H1 (cell line): ENCODE data around the gene RNF44. TPM values are rescaled to one million over a fixed set of nuclear protein-coding genes. Genes with fewer than 3 reads are reported as not detected.
A peak's percentile ranks its signal among the peaks of the same experiment; 100 is the strongest.

Source experiments
- CTCF ChIA-PET: fragments of 300-600 bp; sonication (Branson Sonifier 250); formaldehyde crosslinking; loops from one replicate; lab custom pipeline; 2021; ENCODE audit not compliant: partially characterized antibody; lab: Charles Lee
- POLR2A ChIA-PET: fragments of 300-600 bp; sonication (Branson Sonifier 250); formaldehyde crosslinking; loops from one replicate; lab custom pipeline; 2021; ENCODE audit warnings: inconsistent platforms; ENCODE audit not compliant: partially characterized antibody; lab: Charles Lee
- DNase-seq, 2 experiments: peaks; one replicate each; pipeline versions ENCODE4 v3.0.0 to v3.0.0-alpha.2; 2010 to 2022; ENCODE audit warnings: low spot score in 2 of 2, low read depth in 1 of 2, mixed read lengths in 1 of 2
- FAIRE-seq: peaks from 2 replicates; lab custom pipeline; 2011; peaks lifted over from hg19 to GRCh38; lab: Jason Lieb, UNC
- H2AFZ ChIP-seq: 2 replicates; pipeline ENCODE4 v1.8.1; 2012; ENCODE audit warnings: low read length, inconsistent platforms
- H2AK5ac ChIP-seq: 2 replicates; pipeline ENCODE4 v1.6.1; 2013; ENCODE audit warnings: low read depth, low read length
- H2BK120ac ChIP-seq: replicated peaks from 2 replicates; pipeline ENCODE3; 2013; ENCODE audit warnings: low read depth, low read length, inconsistent platforms
- H2BK12ac ChIP-seq: 2 replicates; pipeline ENCODE4 v1.6.1; 2013; ENCODE audit warnings: low read depth, low read length
- H2BK15ac ChIP-seq: 2 replicates; pipeline ENCODE4 v1.6.1; 2013; ENCODE audit warnings: low read length
- H2BK20ac ChIP-seq: 2 replicates; pipeline ENCODE4 v1.6.1; 2013; ENCODE audit warnings: low read length
- H2BK5ac ChIP-seq: 2 replicates; pipeline ENCODE4 v1.6.1; 2013; ENCODE audit warnings: low read depth, low read length
- H3K14ac ChIP-seq: 2 replicates; pipeline ENCODE4 v1.6.1; 2013; ENCODE audit warnings: inconsistent platforms; ENCODE audit not compliant: insufficient read length
- H3K18ac ChIP-seq: 2 replicates; pipeline ENCODE4 v1.6.1; 2013; ENCODE audit warnings: low read length; ENCODE audit errors: extremely low read depth
- H3K23ac ChIP-seq: 2 replicates; pipeline ENCODE4 v1.6.1; 2013; ENCODE audit warnings: inconsistent platforms; ENCODE audit not compliant: insufficient read length
- H3K23me2 ChIP-seq: 2 replicates; pipeline ENCODE4 v1.6.1; 2013; ENCODE audit warnings: low read depth, low read length
- H3K27ac ChIP-seq: 2 replicates; pipeline ENCODE4 v1.6.1; 2011; ENCODE audit warnings: low read depth, low read length, inconsistent platforms
- H3K27me3 ChIP-seq, 4 experiments: replicated peaks in 1 of 4; 1 replicate in 1 of 4; 2 replicates in 3 of 4; pipeline versions ENCODE4 v1.6.1 to v1.8.1; 2011 to 2013; ENCODE audit warnings: low read length in 3 of 4, mild to moderate bottlenecking in 3 of 4, inconsistent platforms in 2 of 4, mixed read lengths in 2 of 4, moderate library complexity in 1 of 4; ENCODE audit not compliant: control insufficient read depth in 3 of 4, insufficient read depth in 3 of 4; ENCODE audit errors: extremely low read depth in 1 of 4
- H3K36me3 ChIP-seq, 4 experiments: 2 replicates each; pipeline versions ENCODE4 v1.6.1 to v1.8.1; 2011 to 2013; ENCODE audit warnings: mild to moderate bottlenecking in 4 of 4, low read length in 3 of 4, moderate library complexity in 2 of 4, control low read depth in 1 of 4, inconsistent platforms in 1 of 4; ENCODE audit not compliant: insufficient read depth in 4 of 4, control insufficient read depth in 2 of 4
- H3K4ac ChIP-seq: replicated peaks from 2 replicates; pipeline ENCODE3; 2013; ENCODE audit warnings: low read length, low read depth, mixed read lengths, inconsistent platforms; ENCODE audit not compliant: insufficient read length
- H3K4me1 ChIP-seq, 4 experiments: replicated peaks in 1 of 4; 1 replicate in 1 of 4; 2 replicates in 3 of 4; pipeline versions ENCODE4 v1.6.1 to v1.8.1; 2011 to 2013; ENCODE audit warnings: low read length in 3 of 4, inconsistent platforms in 2 of 4, mixed read lengths in 1 of 4; ENCODE audit not compliant: insufficient read depth in 4 of 4, control insufficient read depth in 3 of 4
- H3K4me2 ChIP-seq, 2 experiments: 2 replicates each; pipeline versions ENCODE4 v1.6.1 to v1.8.1; 2011 to 2013; ENCODE audit warnings: low read depth in 2 of 2, low read length in 2 of 2, control low read depth in 1 of 2, inconsistent platforms in 1 of 2, mild to moderate bottlenecking in 1 of 2; ENCODE audit not compliant: insufficient read depth in 1 of 2
- H3K4me3 ChIP-seq, 4 experiments: fragments of 200-600, 300-600 bp in 1 of 4; sonication (generic), shearing (Covaris generic), sonication (Bioruptor Twin) in 1 of 4; 2 replicates each; pipeline versions ENCODE4 v1.5.1 to v1.8.1; 2011 to 2016; ENCODE audit warnings: low read length in 4 of 4, low read depth in 3 of 4, control low read depth in 2 of 4, inconsistent platforms in 2 of 4, mild to moderate bottlenecking in 2 of 4, mixed read lengths in 1 of 4, moderate library complexity in 1 of 4; ENCODE audit not compliant: insufficient read depth in 2 of 4; ENCODE audit errors: extremely low read depth in 1 of 4
- H3K56ac ChIP-seq: replicated peaks from 2 replicates; pipeline ENCODE3; 2013; ENCODE audit warnings: low read depth, mild to moderate bottlenecking, mixed read lengths, low read length, inconsistent platforms; ENCODE audit not compliant: insufficient read length
- H3K79me1 ChIP-seq: 2 replicates; pipeline ENCODE4 v1.6.1; 2013; ENCODE audit warnings: low read depth, low read length, control low read depth
- H3K79me2 ChIP-seq, 2 experiments: 2 replicates each; pipeline versions ENCODE4 v1.6.1 to v1.8.1; 2012 to 2013; ENCODE audit warnings: low read length in 2 of 2, mild to moderate bottlenecking in 2 of 2, inconsistent platforms in 1 of 2; ENCODE audit not compliant: insufficient read depth in 2 of 2, control insufficient read depth in 1 of 2
- H3K9ac ChIP-seq, 4 experiments: replicated peaks in 1 of 4; 1 replicate in 1 of 4; 2 replicates in 3 of 4; pipeline versions ENCODE4 v1.6.1 to v1.8.1; 2011 to 2013; ENCODE audit warnings: low read depth in 3 of 4, low read length in 3 of 4, control low read depth in 2 of 4, mild to moderate bottlenecking in 2 of 4, moderate library complexity in 2 of 4, inconsistent platforms in 1 of 4; ENCODE audit errors: extremely low read depth in 1 of 4
- H3K9me3 ChIP-seq, 2 experiments: 2 replicates each; pipeline versions ENCODE4 v1.6.1 to v1.8.1; 2012 to 2013; ENCODE audit warnings: mild to moderate bottlenecking in 2 of 2, moderate library complexity in 2 of 2, control low read depth in 1 of 2, inconsistent platforms in 1 of 2, low read depth in 1 of 2, low read length in 1 of 2, mixed read lengths in 1 of 2; ENCODE audit not compliant: insufficient read depth in 2 of 2
- H4K20me1 ChIP-seq, 2 experiments: replicated peaks in 1 of 2; 2 replicates each; pipeline versions ENCODE3 to v1.8.1; 2011 to 2013; ENCODE audit warnings: inconsistent platforms in 2 of 2, low read length in 2 of 2, mild to moderate bottlenecking in 1 of 2; ENCODE audit not compliant: insufficient read depth in 2 of 2, control insufficient read depth in 1 of 2
- H4K5ac ChIP-seq: 2 replicates; pipeline ENCODE4 v1.6.1; 2013; ENCODE audit warnings: low read length, low read depth, mixed read lengths, inconsistent platforms; ENCODE audit not compliant: insufficient read length
- H4K8ac ChIP-seq: 2 replicates; pipeline ENCODE4 v1.8.0; 2013; ENCODE audit warnings: mild to moderate bottlenecking, moderate library complexity, low read length, inconsistent platforms; ENCODE audit not compliant: insufficient read depth; ENCODE audit errors: extremely low read depth
- H4K91ac ChIP-seq: replicated peaks from 2 replicates; pipeline ENCODE3; 2013; ENCODE audit warnings: low read length, mixed read lengths, inconsistent platforms; ENCODE audit not compliant: insufficient read length
- HDAC6 ChIP-seq: IDR thresholded peaks from one replicate; pipeline ENCODE4 v1.7.1; 2012; ENCODE audit warnings: low read depth, mild to moderate bottlenecking, inconsistent platforms, low read length, moderate library complexity
- RBBP5 ChIP-seq: IDR thresholded peaks from 2 replicates; pipeline ENCODE4 v1.7.1; 2012; ENCODE audit warnings: low read depth, mild to moderate bottlenecking, inconsistent platforms, low read length, moderate library complexity, borderline replicate concordance
- WGBS, 2 experiments: shearing (Covaris generic) in 1 of 2; methylation state at CpG; one replicate each; pipeline versions ENCODE4 v1.1.6 to v1.1.7; 2013 to 2015; ENCODE audit warnings: low lambda C conversion rate in 2 of 2, mixed read lengths in 2 of 2, inconsistent platforms in 1 of 2, low coverage in 1 of 2, missing lambda C conversion rate in 1 of 2; ENCODE audit not compliant: insufficient replicate concordance in 2 of 2, insufficient coverage in 1 of 2, insufficient read length in 1 of 2; ENCODE audit errors: extremely low coverage in 1 of 2, missing lambda C conversion rate in 1 of 2; 5-methylcytosine and 5-hydroxymethylcytosine counted together
- polyA plus RNA-seq, 7 experiments: library from polyadenylated mRNA; depleted of rRNA in 3 of 7; stranded (reverse) in 5 of 7; unstranded in 2 of 7; fragments of >200 nt in 5 of 7; fragments of 200-250 nt in 2 of 7; gene quantifications; 1 replicate in 5 of 7; 2 replicates in 1 of 7; 4 replicates in 1 of 7; pipeline versions ENCODE4 v1.2.1 to v1.2.3, GENCODE V29; 2011 to 2013; ENCODE audit warnings: missing spikeins in 2 of 7, mixed read lengths in 2 of 7
- total RNA-seq: library from RNA; stranded (reverse); fragmentation: NEBNext Ultra II Directional; extraction: Animal tissue kit (Norgen Biotek cat#: 25700); gene quantifications from 2 replicates; pipeline ENCODE4 v1.2.1, GENCODE V29; 2021

RNF44 gene
- total and polyA plus RNA-seq, 2 of the 8 experiments (the other 6 are each of a cell fraction or from before 2014, with no cell fraction given), result 54.7 to 164 TPM

DNA sequence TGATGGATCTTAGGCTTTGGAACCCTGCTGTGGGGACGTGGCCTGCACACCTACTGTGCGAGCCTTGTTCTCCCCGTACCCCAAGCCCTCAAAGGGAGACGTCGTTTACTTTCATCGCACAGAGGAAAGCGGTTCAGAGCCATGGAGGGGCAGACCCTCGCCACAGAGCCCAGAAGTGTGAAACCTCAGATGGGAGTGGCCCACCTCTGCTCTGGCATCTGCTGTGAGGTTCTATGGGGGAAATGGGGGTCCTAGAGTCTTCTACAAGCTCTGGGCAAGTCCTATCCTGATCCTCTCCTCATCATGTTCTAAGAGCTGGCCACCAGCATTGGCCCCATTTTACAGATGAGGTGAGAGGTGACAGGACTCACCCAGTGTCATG is 3.7 kb upstream of the RNF44 start:
- H3K9ac ChIP-seq, result no peak overlapping the region
- H3K4me2 ChIP-seq, result peak overlapping the region; percentile 46 to 91; a peak in 3 of 4 replicates
- peak overlapping the region; percentile 38 for H2BK120ac ChIP-seq
- H3K4me3 ChIP-seq, result no peak overlapping the region; a peak in 1 of 8 replicates
- TF ChIP-seq HDAC6, result no peak
- TF ChIP-seq RBBP5, result no peak
- 0 out of 2 replicates have a peak overlapping the region, but pooled peaks have one; percentile 8 for H2BK20ac ChIP-seq
- no peak overlapping the region for H3K23ac ChIP-seq
- peak overlapping the region; percentile 91 for H4K91ac ChIP-seq
- H3K4me1 ChIP-seq, result peaks cover 9 to 18% (median 18%) of the 10 kb centered on the region in 4 experiments
- H3K79me2 ChIP-seq, result peaks cover 5 to 8% of the 10 kb centered on the region in 2 experiments
- H2AFZ ChIP-seq, result no peak overlapping the region
- peak overlapping the region; percentile 83 for H3K18ac ChIP-seq
- peak overlapping the region; percentile 34 for H4K5ac ChIP-seq
- H4K20me1 ChIP-seq, result no peaks in the 10 kb centered on the region
- H2BK5ac ChIP-seq, result peak overlapping the region; percentile 68; the same call in 1 of the 2 replicates
- no peaks in the 10 kb centered on the region; a peak in 1 of 7 replicates for H3K27me3 ChIP-seq
- peaks cover 16% of the 10 kb centered on the region for H3K23me2 ChIP-seq
- no peaks in the 10 kb centered on the region for H3K9me3 ChIP-seq
- H3K36me3 ChIP-seq, result no peaks in the 10 kb centered on the region
- H3K27ac ChIP-seq, result no peak overlapping the region
- no peak overlapping the region; the same call in 1 of the 2 replicates for H4K8ac ChIP-seq
- DNase-seq, result no peak
- ChIA-PET CTCF (interaction anchor here (2.2 to 3.7 kb wide), 2 partner anchors 13 to 32 kb away, joined by 10 to 27 read pairs; no protein-coding TSS in a partner anchor), POLR2A (interaction anchor here (4.5 to 21.1 kb wide), 2 partner anchors 13 to 21 kb away, joined by 22 to 458 read pairs; no protein-coding TSS in a partner anchor)
- peak overlapping the region; percentile 99 for H2BK12ac ChIP-seq
- H3K4ac ChIP-seq, result peak overlapping the region; percentile 7
- H3K56ac ChIP-seq, result no peak overlapping the region
- H3K79me1 ChIP-seq, result peaks cover 2% of the 10 kb centered on the region; the same call in 1 of the 2 replicates
- H2BK15ac ChIP-seq, result peak overlapping the region; percentile 61
- peak overlapping the region; percentile 20; the same call in 1 of the 2 replicates for H2AK5ac ChIP-seq
- WGBS, 2 experiments, result 80% methylated on average over 8 of the region's 8 CpGs; no CpG with 5 or more reads in 1 of the 2 experiments
- H3K14ac ChIP-seq, result no peak overlapping the region
- FAIRE-seq, result no peak
